Lung (tissue), 12 donors: ENCODE results near the gene PAX6. TPM values are rescaled to one million over a fixed set of nuclear protein-coding genes. Genes with fewer than 3 reads are reported as not detected.

Experiments used
- ATAC-seq: fragments of 200-7000 bp; cut with Tn5 transposase; one replicate; pipeline ENCODE4 v1.9.1; 2020; ENCODE audit warnings: moderate number of reproducible peaks; ENCODE audit not compliant: insufficient read depth, low FRiP score
- DNase-seq, 3 donors: peaks; one replicate each; pipeline ENCODE4 v3.0.0-alpha.2; 2013 to 2017
- H3K27ac ChIP-seq, 2 donors: one replicate each; pipeline ENCODE4 v1.5.1; 2013; ENCODE audit warnings: mild to moderate bottlenecking in 2 of 2, moderate library complexity in 2 of 2, control low read depth in 1 of 2, inconsistent platforms in 1 of 2, low read depth in 1 of 2, low read length in 1 of 2
- H3K27me3 ChIP-seq, 3 donors: one replicate each; pipeline ENCODE4 v1.5.1; 2013; ENCODE audit warnings: low read length in 2 of 3; ENCODE audit not compliant: control insufficient read depth in 3 of 3, insufficient read depth in 3 of 3
- H3K36me3 ChIP-seq, 4 donors: one replicate each; pipeline ENCODE4 v1.5.1; 2013; ENCODE audit warnings: low read length in 4 of 4, mild to moderate bottlenecking in 1 of 4, moderate library complexity in 1 of 4; ENCODE audit not compliant: control insufficient read depth in 4 of 4, insufficient read depth in 4 of 4
- H3K4me1 ChIP-seq, 5 donors: one replicate each; pipeline ENCODE4 v1.5.1; 2013; ENCODE audit warnings: low read length in 5 of 5, mild to moderate bottlenecking in 2 of 5, moderate library complexity in 1 of 5; ENCODE audit not compliant: control insufficient read depth in 5 of 5, insufficient read depth in 5 of 5
- H3K4me3 ChIP-seq: one replicate; pipeline ENCODE4 v1.5.1; 2013; ENCODE audit warnings: mild to moderate bottlenecking, control low read depth, moderate library complexity
- H3K9ac ChIP-seq, 2 donors: one replicate each; pipeline ENCODE4 v1.5.1; 2013; ENCODE audit warnings: low read length in 2 of 2, control low read depth in 1 of 2; ENCODE audit not compliant: insufficient read depth in 1 of 2
- H3K9me3 ChIP-seq, 4 donors: one replicate each; pipeline ENCODE4 v1.5.1; 2013; ENCODE audit warnings: low read length in 3 of 4, mild to moderate bottlenecking in 1 of 4, moderate library complexity in 1 of 4; ENCODE audit not compliant: control insufficient read depth in 4 of 4, insufficient read depth in 3 of 4
- WGBS, 2 donors: extraction: QIAGEN DNeasy Blood & Tissue Kit; methylation state at CpG; one replicate each; pipeline ENCODE4 v1.1.7; 2013; 5-methylcytosine and 5-hydroxymethylcytosine counted together
- polyA plus RNA-seq, 2 donors: library from polyadenylated mRNA; stranded (reverse); fragments of 200-250 nt; gene quantifications; one replicate each; pipeline ENCODE4 v1.2.1, GENCODE V29; 2013
- total RNA-seq, 2 donors: library from RNA; depleted of rRNA in 1 of 2; stranded (reverse); fragments of >200 nt in 1 of 2; gene quantifications; one replicate each; pipeline ENCODE4 v1.2.1, GENCODE V29; 2014 to 2021
- TF ChIP-seq, protein P1 (sequence below): IDR thresholded peaks from 2 replicates; pipeline ENCODE4 v1.5.1; 2012; ENCODE audit warnings: mild to moderate bottlenecking; ENCODE audit errors: control extremely low read depth, extremely low read depth
- donor health status: control.
- donor health status: control.
- donor health status: Bipolar disorder and iron deficiency.
- donor health status: healthy.
- donor health status: DM: yes; HTN: yes; CAD: no.

The PAX6 gene
- total and polyA plus RNA-seq, 4 donors: 0.01 TPM; not detected in 3

DNA sequence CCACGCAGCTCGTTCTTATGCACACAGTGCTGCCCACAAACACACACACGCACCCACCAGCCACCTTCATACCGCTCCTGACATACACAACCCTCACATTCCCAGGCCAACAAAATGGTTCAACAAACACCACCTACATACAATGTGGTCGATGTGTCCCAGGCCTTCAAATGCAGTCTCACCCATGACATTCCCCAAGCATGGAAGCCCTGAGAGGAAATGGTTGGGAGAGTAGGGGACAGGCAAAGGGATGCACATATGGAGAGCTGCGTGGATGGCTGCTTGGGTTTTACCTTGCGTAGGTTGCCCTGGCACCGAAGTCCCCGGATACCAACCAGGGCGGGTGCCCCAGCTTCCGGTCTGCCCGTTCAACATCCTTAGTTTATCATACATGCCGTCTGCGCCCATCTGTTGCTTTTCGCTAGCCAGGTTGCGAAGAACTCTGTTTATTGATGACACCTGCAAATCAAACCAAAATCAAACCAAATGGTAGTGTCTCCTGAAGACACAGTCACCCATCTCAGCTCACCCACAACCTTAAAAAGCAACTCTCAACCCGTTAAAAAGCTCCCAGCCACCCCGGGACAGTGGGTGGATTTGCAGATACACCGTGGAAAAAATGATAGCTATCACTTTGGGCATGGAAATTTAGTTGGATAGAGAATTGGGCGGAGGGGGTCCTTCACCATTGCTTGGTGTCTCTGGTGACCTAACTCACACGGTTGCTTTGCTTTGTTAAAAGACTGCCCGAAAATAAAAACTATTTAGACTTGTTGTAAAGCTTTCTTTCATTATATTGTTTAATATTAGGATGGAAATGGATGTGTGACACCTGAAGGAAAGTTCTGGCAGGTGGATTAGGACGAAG, 10.5 kb downstream of the PAX6 start:
- Histone ChIP-seq H3K27me3 (peaks cover 24 to 97% (median 92%) of the 10 kb centered on the region in 3 donors), H3K36me3 (no peaks in the 10 kb centered on the region), H3K27ac (no peak overlapping the region), H3K4me3 (no peak overlapping the region), H3K9ac (no peak overlapping the region), H3K9me3 (peaks cover 0 to 42% (median 0%) of the 10 kb centered on the region in 4 donors), H3K4me1 (peaks cover 0 to 43% (median 14%) of the 10 kb centered on the region in 5 donors)
- ATAC-seq (no peak), DNase-seq (no peak)
- TF ChIP-seq, protein P1, sequence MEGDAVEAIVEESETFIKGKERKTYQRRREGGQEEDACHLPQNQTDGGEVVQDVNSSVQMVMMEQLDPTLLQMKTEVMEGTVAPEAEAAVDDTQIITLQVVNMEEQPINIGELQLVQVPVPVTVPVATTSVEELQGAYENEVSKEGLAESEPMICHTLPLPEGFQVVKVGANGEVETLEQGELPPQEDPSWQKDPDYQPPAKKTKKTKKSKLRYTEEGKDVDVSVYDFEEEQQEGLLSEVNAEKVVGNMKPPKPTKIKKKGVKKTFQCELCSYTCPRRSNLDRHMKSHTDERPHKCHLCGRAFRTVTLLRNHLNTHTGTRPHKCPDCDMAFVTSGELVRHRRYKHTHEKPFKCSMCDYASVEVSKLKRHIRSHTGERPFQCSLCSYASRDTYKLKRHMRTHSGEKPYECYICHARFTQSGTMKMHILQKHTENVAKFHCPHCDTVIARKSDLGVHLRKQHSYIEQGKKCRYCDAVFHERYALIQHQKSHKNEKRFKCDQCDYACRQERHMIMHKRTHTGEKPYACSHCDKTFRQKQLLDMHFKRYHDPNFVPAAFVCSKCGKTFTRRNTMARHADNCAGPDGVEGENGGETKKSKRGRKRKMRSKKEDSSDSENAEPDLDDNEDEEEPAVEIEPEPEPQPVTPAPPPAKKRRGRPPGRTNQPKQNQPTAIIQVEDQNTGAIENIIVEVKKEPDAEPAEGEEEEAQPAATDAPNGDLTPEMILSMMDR: no peak
- 10 to 12% methylated on average over 23 of the region's 23 CpGs for WGBS, 2 donors

DNA sequence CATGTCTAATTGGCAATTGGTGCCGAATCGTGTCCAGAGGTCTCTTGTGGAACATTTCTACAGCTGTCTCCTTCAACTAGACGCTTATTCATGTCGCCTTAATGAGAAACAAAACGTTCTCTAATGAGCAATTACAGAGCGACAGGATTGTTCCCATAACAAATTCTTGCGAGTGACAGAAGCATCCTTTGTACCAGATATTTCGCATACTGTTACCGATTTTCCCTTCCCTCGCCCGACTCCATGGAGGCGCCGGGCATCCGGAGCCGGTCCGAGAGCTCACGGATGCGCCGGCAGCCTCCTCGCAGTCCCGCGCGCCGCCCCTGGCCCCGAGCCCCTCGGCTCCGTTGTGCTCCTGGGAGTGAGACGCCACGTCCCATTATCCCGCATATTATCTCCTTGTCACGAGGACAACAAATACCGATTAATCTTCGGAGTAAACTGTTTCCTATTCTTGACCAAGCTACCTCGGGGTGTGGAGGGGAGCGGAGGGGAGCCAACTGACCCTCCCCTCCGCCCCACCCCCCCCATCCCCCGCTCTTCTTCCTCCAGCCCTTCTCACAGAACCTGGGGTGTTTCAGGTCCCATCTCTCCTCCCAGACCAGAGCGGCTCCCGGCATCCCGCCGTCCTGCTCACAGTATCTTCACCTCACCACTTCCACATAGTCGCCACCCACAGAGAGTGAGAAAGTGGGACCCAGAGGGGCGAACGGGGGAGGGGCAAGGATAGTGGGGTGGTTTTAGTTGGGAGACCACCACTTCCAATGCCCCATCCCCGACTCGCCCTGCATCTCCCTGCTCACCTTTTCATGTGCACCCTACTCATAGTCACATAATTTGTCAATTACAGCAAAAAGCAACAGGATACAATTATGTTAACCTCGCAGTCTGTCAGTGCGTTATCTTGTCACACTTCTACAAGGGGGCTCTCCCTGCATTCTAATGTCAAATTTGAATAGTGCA, 11.4 kb downstream of the PAX6 start:
- H3K4me1 ChIP-seq: peaks cover 0 to 34% (median 13%) of the 10 kb centered on the region in 5 donors
- TF ChIP-seq, protein P1: no peak
- no peaks in the 10 kb centered on the region for H3K36me3 ChIP-seq
- 5 to 6% methylated on average over 48 of the region's 48 CpGs for WGBS, 2 donors
- H3K4me3 ChIP-seq: no peak overlapping the region
- no peak overlapping the region for H3K9ac ChIP-seq
- peaks cover 18 to 96% (median 84%) of the 10 kb centered on the region in 3 donors for H3K27me3 ChIP-seq
- H3K9me3 ChIP-seq: peaks cover 0 to 34% (median 0%) of the 10 kb centered on the region in 4 donors
- peak in 1 of 3 donors; percentile 17 for DNase-seq
- H3K27ac ChIP-seq: no peak overlapping the region
- no peak for ATAC-seq

DNA sequence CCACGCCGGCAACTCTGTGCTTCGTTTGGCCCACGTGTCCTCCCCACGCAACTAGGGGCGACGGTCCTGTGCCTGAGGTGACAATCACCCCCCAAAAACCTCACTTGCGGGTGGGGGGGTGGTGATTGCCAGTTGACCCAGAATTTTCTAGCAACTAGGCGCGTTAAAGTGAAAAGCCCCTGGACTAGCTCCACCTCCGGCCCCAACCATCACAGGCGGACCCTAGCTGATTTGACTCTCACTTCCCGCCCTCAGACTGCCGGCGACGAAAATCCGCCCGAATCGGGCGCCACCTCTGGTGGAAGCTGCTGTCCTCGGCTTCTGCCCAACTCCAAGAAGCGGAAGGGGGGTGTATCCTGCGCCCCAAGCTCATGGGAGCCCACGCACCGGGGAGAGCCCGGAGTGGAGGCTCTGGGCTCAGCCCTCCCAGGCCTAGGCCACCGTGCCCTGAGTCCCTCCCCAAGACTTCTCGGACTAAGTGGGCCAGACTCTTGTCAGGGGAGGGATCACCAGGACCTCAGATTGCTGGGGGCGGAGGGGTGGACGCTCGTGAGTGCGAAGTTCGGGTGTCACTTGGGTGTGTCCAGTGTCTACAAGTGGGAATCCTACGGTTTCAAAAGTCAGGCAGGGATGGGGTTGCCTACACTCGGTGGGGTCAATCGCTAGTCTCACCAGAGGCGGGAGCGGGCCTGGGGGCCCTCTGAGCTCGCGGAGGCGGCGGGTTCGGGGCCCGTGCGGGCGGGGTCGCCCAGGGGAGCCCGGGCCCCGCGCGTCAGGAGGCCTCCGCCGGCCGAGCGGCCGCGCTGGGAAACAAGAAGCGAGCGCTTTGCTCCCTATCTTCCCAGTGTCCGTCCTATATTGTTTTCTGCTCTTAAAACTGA, 12.3 kb downstream of the PAX6 start:
- Histone ChIP-seq H3K9me3 (peaks cover 0 to 27% (median 0%) of the 10 kb centered on the region in 4 donors), H3K4me3 (no peak overlapping the region), H3K4me1 (peaks cover 0 to 27% (median 12%) of the 10 kb centered on the region in 5 donors), H3K36me3 (no peaks in the 10 kb centered on the region), H3K9ac (no peak overlapping the region), H3K27me3 (peaks cover 18 to 96% (median 75%) of the 10 kb centered on the region in 3 donors), H3K27ac (no peak overlapping the region)
- WGBS, 2 donors: 3 to 6% methylated on average over 60 of the region's 60 CpGs
- TF ChIP-seq, protein P1: no peak
- DNase-seq (peak; percentile 59 to 71 (median 71)), ATAC-seq (no peak)
